Gastrocnemius medialis (tissue), 4 donors: ENCODE data around the gene MADD.

ENCODE experiments used
- POLR2A ChIP-seq, 2 donors: fragments of 450-650 bp; IDR thresholded peaks; one replicate each; pipeline ENCODE4 v1.6.1; 2017; ENCODE audit warnings: antibody characterized with exemption in 2 of 2, mild to moderate bottlenecking in 2 of 2, moderate library complexity in 2 of 2
- TF ChIP-seq, protein P1 (sequence below), 5 experiments: fragments of 450-650 bp in 3 of 5; fragments of 200-600 bp in 2 of 5; sonication (generic) in 2 of 5; IDR thresholded peaks in 4 of 5; conservative IDR thresholded peaks in 1 of 5; 1 replicate in 4 of 5; 2 replicates in 1 of 5; pipeline ENCODE4 v1.5.1; 2016 to 2019; ENCODE audit warnings: antibody characterized with exemption in 5 of 5, mild to moderate bottlenecking in 3 of 5, moderate library complexity in 3 of 5

DNA sequence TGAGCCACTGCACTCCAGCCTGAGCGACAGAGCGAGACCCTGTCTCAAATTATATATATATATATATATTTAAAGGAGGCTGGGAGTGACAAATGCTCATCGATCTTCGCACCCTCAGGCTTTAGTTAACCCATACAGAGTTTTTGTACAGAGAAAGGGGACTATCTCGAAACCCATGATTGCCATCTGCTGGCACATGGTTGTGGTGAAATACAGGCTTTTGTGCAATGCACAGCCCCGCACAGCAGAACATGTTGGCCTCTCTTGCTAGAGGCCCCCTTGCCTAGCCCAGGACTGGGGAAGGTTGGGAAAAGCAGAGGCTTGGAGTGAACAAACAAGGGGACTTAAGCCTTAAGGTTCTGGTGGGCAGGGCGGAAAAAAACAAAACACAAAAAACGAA lies 78.9 kb downstream of the MADD start:
- TF ChIP-seq, protein P1, sequence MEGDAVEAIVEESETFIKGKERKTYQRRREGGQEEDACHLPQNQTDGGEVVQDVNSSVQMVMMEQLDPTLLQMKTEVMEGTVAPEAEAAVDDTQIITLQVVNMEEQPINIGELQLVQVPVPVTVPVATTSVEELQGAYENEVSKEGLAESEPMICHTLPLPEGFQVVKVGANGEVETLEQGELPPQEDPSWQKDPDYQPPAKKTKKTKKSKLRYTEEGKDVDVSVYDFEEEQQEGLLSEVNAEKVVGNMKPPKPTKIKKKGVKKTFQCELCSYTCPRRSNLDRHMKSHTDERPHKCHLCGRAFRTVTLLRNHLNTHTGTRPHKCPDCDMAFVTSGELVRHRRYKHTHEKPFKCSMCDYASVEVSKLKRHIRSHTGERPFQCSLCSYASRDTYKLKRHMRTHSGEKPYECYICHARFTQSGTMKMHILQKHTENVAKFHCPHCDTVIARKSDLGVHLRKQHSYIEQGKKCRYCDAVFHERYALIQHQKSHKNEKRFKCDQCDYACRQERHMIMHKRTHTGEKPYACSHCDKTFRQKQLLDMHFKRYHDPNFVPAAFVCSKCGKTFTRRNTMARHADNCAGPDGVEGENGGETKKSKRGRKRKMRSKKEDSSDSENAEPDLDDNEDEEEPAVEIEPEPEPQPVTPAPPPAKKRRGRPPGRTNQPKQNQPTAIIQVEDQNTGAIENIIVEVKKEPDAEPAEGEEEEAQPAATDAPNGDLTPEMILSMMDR (IDR thresholded peaks at IDR 0.05 in 4 of 5, conservative IDR thresholded peaks at IDR 0.05 in 1 of 5) = no peak
- no peak for TF ChIP-seq POLR2A (IDR thresholded peaks at IDR 0.05)
